ENCODE data around the gene ZBTB3.
A peak's percentile ranks its signal among the peaks of the same experiment; 100 is the strongest.

Gene ZBTB3

DNA sequence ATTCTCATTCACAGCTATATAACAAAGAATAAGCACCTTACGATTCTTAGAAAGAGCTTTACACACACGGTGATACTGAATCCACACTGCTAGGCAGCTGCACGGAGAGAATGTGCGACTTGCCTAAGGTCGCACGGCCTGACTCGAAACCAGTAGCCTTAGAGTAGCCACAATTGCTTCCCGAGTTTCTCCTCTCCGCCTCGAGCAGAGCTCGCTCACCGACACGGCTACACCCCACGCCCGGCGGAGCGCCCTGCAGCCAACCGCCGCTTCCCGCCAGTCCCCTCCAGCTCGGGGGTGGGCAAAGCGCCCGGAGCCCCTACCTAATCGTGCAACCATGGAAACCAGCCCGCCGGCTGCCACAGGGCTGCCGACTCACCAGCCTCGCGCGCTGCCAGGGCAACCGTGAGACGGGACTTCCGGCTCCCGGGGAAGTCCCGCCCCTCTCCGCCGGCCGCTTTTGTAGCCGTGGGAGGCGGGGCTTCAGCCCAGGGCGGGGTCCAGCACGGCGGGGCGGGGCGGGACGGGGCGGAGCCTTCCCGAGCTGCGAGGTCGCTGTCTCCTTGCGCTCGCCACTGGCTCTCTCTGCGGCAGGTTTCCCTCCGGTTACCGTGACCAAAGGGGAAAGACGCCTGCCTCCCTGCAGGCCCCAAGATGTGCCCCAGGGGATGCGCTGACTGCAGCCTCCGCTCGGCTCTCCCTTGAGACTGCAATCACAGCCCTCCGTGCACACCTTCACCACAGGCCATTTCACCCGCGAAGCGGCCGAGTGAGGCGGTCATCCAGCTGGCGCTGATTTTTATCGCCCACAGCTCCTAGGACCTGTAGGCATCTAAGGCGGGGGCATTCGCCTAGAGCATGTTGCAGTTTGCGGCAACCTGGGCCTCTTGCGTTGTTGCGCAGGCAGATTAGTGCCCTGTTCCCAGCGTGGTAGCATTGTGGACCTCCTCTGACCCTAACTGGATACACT is 47.8 kb downstream of the ZBTB3 start (continued):
- TF ChIP-seq ZNF133 (tag by site-specific recombination; IDR thresholded peaks at IDR 0.05) (no peak), KLF1 (tag by site-specific recombination; IDR thresholded peaks at IDR 0.05) (0 out of 2 replicates have a peak, but pooled peaks have one; percentile 12), ZNF311 (tag by site-specific recombination; IDR thresholded peaks at IDR 0.05; ENCODE audit: borderline replicate concordance) (no peak), ZNF768 (tag by site-specific recombination; IDR thresholded peaks at IDR 0.05) (no peak), REPIN1 (tag by site-specific recombination; IDR thresholded peaks at IDR 0.05; ENCODE audit: low read depth) (no peak), PRDM10 (tag by site-specific recombination; IDR thresholded peaks at IDR 0.05) (peak; percentile 26; the same call in 1 of the 2 replicates), ZBTB6 (tag by site-specific recombination; IDR thresholded peaks at IDR 0.05) (no peak), ZNF571 (tag by site-specific recombination; IDR thresholded peaks at IDR 0.05) (no peak), TCF7L2 (IDR thresholded peaks at IDR 0.05; ENCODE audit: borderline replicate concordance, low read depth, low read length) (no peak), ZNF530 (tag by site-specific recombination; IDR thresholded peaks at IDR 0.05; ENCODE audit: low read depth) (no peak), ZSCAN23 (tag by site-specific recombination; IDR thresholded peaks at IDR 0.05) (no peak), ZNF10 (tag by site-specific recombination; IDR thresholded peaks at IDR 0.05) (no peak), ZNF776 (tag by site-specific recombination; IDR thresholded peaks at IDR 0.05; ENCODE audit: borderline replicate concordance) (no peak), ZNF266 (tag by site-specific recombination; IDR thresholded peaks at IDR 0.05; ENCODE audit: low read depth) (no peak), ZNF843 (tag by site-specific recombination; IDR thresholded peaks at IDR 0.05) (no peak), ZNF560 (tag by site-specific recombination; IDR thresholded peaks at IDR 0.05; ENCODE audit: borderline replicate concordance) (no peak), SP3 (tag by site-specific recombination; IDR thresholded peaks at IDR 0.05) (peak; percentile 86), ZNF350 (tag by site-specific recombination; IDR thresholded peaks at IDR 0.05) (no peak), ZNF670 (tag by site-specific recombination; IDR thresholded peaks at IDR 0.05; ENCODE audit: low read depth) (no peak), ZNF223 (tag by site-specific recombination; IDR thresholded peaks at IDR 0.05) (no peak), OSR2 (tag by site-specific recombination; IDR thresholded peaks at IDR 0.05) (peak; percentile 19; the same call in 1 of the 2 replicates), ZNF580 (tag by site-specific recombination; IDR thresholded peaks at IDR 0.05) (no peak)
- TF ChIP-seq, protein P1, sequence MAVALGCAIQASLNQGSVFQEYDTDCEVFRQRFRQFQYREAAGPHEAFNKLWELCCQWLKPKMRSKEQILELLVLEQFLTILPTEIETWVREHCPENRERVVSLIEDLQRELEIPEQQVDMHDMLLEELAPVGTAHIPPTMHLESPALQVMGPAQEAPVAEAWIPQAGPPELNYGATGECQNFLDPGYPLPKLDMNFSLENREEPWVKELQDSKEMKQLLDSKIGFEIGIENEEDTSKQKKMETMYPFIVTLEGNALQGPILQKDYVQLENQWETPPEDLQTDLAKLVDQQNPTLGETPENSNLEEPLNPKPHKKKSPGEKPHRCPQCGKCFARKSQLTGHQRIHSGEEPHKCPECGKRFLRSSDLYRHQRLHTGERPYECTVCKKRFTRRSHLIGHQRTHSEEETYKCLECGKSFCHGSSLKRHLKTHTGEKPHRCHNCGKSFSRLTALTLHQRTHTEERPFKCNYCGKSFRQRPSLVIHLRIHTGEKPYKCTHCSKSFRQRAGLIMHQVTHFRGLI (tag by site-specific recombination; IDR thresholded peaks at IDR 0.05), result no peak
- TF ChIP-seq, protein P2, sequence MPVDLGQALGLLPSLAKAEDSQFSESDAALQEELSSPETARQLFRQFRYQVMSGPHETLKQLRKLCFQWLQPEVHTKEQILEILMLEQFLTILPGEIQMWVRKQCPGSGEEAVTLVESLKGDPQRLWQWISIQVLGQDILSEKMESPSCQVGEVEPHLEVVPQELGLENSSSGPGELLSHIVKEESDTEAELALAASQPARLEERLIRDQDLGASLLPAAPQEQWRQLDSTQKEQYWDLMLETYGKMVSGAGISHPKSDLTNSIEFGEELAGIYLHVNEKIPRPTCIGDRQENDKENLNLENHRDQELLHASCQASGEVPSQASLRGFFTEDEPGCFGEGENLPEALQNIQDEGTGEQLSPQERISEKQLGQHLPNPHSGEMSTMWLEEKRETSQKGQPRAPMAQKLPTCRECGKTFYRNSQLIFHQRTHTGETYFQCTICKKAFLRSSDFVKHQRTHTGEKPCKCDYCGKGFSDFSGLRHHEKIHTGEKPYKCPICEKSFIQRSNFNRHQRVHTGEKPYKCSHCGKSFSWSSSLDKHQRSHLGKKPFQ (tag by site-specific recombination; IDR thresholded peaks at IDR 0.05), result 0 out of 2 replicates have a peak, but pooled peaks have one; percentile 47
- TF ChIP-seq, protein P3, sequence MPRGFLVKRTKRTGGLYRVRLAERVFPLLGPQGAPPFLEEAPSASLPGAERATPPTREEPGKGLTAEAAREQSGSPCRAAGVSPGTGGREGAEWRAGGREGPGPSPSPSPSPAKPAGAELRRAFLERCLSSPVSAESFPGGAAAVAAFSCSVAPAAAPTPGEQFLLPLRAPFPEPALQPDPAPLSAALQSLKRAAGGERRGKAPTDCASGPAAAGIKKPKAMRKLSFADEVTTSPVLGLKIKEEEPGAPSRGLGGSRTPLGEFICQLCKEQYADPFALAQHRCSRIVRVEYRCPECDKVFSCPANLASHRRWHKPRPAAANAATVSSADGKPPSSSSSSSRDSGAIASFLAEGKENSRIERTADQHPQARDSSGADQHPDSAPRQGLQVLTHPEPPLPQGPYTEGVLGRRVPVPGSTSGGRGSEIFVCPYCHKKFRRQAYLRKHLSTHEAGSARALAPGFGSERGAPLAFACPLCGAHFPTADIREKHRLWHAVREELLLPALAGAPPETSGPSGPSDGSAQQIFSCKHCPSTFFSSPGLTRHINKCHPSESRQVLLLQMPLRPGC (tag by site-specific recombination; IDR thresholded peaks at IDR 0.05), result no peak
- TF ChIP-seq, protein P4, sequence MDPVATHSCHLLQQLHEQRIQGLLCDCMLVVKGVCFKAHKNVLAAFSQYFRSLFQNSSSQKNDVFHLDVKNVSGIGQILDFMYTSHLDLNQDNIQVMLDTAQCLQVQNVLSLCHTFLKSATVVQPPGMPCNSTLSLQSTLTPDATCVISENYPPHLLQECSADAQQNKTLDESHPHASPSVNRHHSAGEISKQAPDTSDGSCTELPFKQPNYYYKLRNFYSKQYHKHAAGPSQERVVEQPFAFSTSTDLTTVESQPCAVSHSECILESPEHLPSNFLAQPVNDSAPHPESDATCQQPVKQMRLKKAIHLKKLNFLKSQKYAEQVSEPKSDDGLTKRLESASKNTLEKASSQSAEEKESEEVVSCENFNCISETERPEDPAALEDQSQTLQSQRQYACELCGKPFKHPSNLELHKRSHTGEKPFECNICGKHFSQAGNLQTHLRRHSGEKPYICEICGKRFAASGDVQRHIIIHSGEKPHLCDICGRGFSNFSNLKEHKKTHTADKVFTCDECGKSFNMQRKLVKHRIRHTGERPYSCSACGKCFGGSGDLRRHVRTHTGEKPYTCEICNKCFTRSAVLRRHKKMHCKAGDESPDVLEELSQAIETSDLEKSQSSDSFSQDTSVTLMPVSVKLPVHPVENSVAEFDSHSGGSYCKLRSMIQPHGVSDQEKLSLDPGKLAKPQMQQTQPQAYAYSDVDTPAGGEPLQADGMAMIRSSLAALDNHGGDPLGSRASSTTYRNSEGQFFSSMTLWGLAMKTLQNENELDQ (tag by site-specific recombination; IDR thresholded peaks at IDR 0.05; ENCODE audit: low read depth), result no peak

Measured in HEK293 (cell line).